Keratinocyte (primary cell): ENCODE measurements around the gene MALRD1. TPM values are rescaled to one million over a fixed set of nuclear protein-coding genes. Genes with fewer than 3 reads are reported as not detected.

Experiments used
- DNase-seq: peaks from one replicate; pipeline ENCODE4 v3.0.0-alpha.2; 2011; ENCODE audit warnings: low read depth, missing footprints, low spot score
- FAIRE-seq: peaks from 2 replicates; lab custom pipeline; 2011; peaks lifted over from hg19 to GRCh38; lab: Jason Lieb, UNC
- H2AFZ ChIP-seq: 2 replicates; pipeline ENCODE4 v1.6.0; 2012; ENCODE audit warnings: low read length, control low read depth, inconsistent platforms; ENCODE audit not compliant: control insufficient read depth
- H3K27ac ChIP-seq: 2 replicates; pipeline ENCODE4 v1.5.1; 2011; ENCODE audit warnings: low read length; ENCODE audit not compliant: control insufficient read depth, insufficient read depth
- H3K27me3 ChIP-seq: 3 replicates; pipeline ENCODE4 v1.6.0; 2011; ENCODE audit warnings: low read length; ENCODE audit not compliant: control insufficient read depth, insufficient read depth; ENCODE audit errors: extremely low read depth
- H3K36me3 ChIP-seq, 2 experiments: 2 replicates in 1 of 2; 3 replicates in 1 of 2; pipeline ENCODE4 v1.5.1; 2011; ENCODE audit warnings: low read length in 2 of 2, mild to moderate bottlenecking in 1 of 2; ENCODE audit not compliant: control insufficient read depth in 2 of 2, insufficient read depth in 2 of 2; ENCODE audit errors: extremely low read depth in 1 of 2
- H3K4me1 ChIP-seq: 3 replicates; pipeline ENCODE4 v1.5.1; 2011; ENCODE audit warnings: low read length; ENCODE audit not compliant: control insufficient read depth, insufficient read depth; ENCODE audit errors: extremely low read depth
- H3K4me2 ChIP-seq: 3 replicates; pipeline ENCODE4 v1.6.0; 2011; ENCODE audit warnings: low read depth, low read length; ENCODE audit not compliant: control insufficient read depth, insufficient read depth; ENCODE audit errors: extremely low read depth
- H3K4me3 ChIP-seq, 3 experiments: fragments of 200-600 bp in 1 of 3; sonication (generic) in 1 of 3; 2 replicates in 2 of 3; 3 replicates in 1 of 3; pipeline ENCODE4 v1.5.1; 2011 to 2016; ENCODE audit warnings: low read length in 3 of 3, mild to moderate bottlenecking in 3 of 3, control low read depth in 2 of 3, inconsistent platforms in 1 of 3, low read depth in 1 of 3, mixed read lengths in 1 of 3, mixed run types in 1 of 3, moderate library complexity in 1 of 3; ENCODE audit not compliant: control insufficient read depth in 2 of 3, insufficient read depth in 2 of 3; ENCODE audit errors: extremely low read depth in 1 of 3
- H3K79me2 ChIP-seq: 2 replicates; pipeline ENCODE4 v1.6.0; 2012; ENCODE audit warnings: low read length; ENCODE audit not compliant: control insufficient read depth, insufficient read depth
- H3K9ac ChIP-seq: 3 replicates; pipeline ENCODE4 v1.6.0; 2011; ENCODE audit warnings: low read length; ENCODE audit not compliant: control insufficient read depth, insufficient read depth; ENCODE audit errors: extremely low read depth
- H3K9me1 ChIP-seq: 3 replicates; pipeline ENCODE4 v1.6.0; 2011; ENCODE audit warnings: low read length; ENCODE audit not compliant: control insufficient read depth, insufficient read depth; ENCODE audit errors: extremely low read depth
- H3K9me3 ChIP-seq: 2 replicates; pipeline ENCODE4 v1.5.1; 2012; ENCODE audit warnings: low read depth, low read length; ENCODE audit not compliant: control insufficient read depth
- H4K20me1 ChIP-seq: 3 replicates; pipeline ENCODE4 v1.6.0; 2011; ENCODE audit warnings: low read length; ENCODE audit not compliant: control insufficient read depth, insufficient read depth; ENCODE audit errors: extremely low read depth
- EZH2 ChIP-seq: IDR thresholded peaks from one replicate; pipeline ENCODE4 v1.6.1; 2012; ENCODE audit warnings: inconsistent platforms, mild to moderate bottlenecking, low read length, moderate library complexity
- dilution Hi-C: fragments of 300-500 bp; cut with MboI; formaldehyde crosslinking; loops from one replicate; pipeline ENCODE4 v1.7.0; 2020; ENCODE audit warnings: low sequenced_read_pairs; ENCODE audit not compliant: extremely low pct_ligation_motif_present
- polyA plus RNA-seq, 5 experiments: library from polyadenylated mRNA; depleted of rRNA in 3 of 5; stranded (reverse) in 3 of 5; stranded (forward) in 1 of 5; unstranded in 1 of 5; fragments of >200 nt; gene quantifications; 1 replicate in 1 of 5; 2 replicates in 3 of 5; 3 replicates in 1 of 5; pipeline versions ENCODE4 v1.2.1 to v1.2.3, GENCODE V29; 2011 to 2012; ENCODE audit warnings: missing spikeins in 2 of 5, low read depth in 1 of 5, low replicate concordance in 1 of 5
- TF ChIP-seq, protein P1 (sequence below), 3 experiments: IDR thresholded peaks in 1 of 3; conservative IDR thresholded peaks in 1 of 3; optimal IDR thresholded peaks in 1 of 3; 2 replicates in 2 of 3; 3 replicates in 1 of 3; pipeline versions ENCODE3 to v1.5.1; 2011; ENCODE audit warnings: low read length in 3 of 3, mild to moderate bottlenecking in 3 of 3, moderate library complexity in 2 of 3, control low read depth in 1 of 3, inconsistent platforms in 1 of 3; ENCODE audit not compliant: insufficient read depth in 2 of 3; ENCODE audit errors: extremely low read depth in 1 of 3

MALRD1 gene
- polyA plus RNA-seq, 1 donor (not counting 4 experiments of a cell fraction or from before 2014, with no cell fraction given): not detected

GRCh38 chr10:19620811-19621210, 572.2 kb downstream of the MALRD1 start:
- DNase-seq: no peak
- no peaks in the 10 kb centered on the region for H3K9me1 ChIP-seq
- H3K27me3 ChIP-seq: no peaks in the 10 kb centered on the region
- H3K4me2 ChIP-seq: no peak overlapping the region
- no peak for TF ChIP-seq EZH2
- TF ChIP-seq, protein P1, sequence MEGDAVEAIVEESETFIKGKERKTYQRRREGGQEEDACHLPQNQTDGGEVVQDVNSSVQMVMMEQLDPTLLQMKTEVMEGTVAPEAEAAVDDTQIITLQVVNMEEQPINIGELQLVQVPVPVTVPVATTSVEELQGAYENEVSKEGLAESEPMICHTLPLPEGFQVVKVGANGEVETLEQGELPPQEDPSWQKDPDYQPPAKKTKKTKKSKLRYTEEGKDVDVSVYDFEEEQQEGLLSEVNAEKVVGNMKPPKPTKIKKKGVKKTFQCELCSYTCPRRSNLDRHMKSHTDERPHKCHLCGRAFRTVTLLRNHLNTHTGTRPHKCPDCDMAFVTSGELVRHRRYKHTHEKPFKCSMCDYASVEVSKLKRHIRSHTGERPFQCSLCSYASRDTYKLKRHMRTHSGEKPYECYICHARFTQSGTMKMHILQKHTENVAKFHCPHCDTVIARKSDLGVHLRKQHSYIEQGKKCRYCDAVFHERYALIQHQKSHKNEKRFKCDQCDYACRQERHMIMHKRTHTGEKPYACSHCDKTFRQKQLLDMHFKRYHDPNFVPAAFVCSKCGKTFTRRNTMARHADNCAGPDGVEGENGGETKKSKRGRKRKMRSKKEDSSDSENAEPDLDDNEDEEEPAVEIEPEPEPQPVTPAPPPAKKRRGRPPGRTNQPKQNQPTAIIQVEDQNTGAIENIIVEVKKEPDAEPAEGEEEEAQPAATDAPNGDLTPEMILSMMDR (optimal IDR thresholded peaks at IDR 0.05 in 1 of 3, IDR thresholded peaks at IDR 0.05 in 1 of 3, conservative IDR thresholded peaks at IDR 0.05 in 1 of 3; ENCODE audit: extremely low read depth in 1 of 3, insufficient read depth in 2 of 3, low read length in 3 of 3): no peak
- no peaks in the 10 kb centered on the region for H4K20me1 ChIP-seq
- no peak overlapping the region for H3K4me3 ChIP-seq
- H3K27ac ChIP-seq: no peak overlapping the region
- H3K4me1 ChIP-seq: no peaks in the 10 kb centered on the region
- dilution Hi-C loops: no loop called here
- no peak overlapping the region for H3K9ac ChIP-seq
- H3K79me2 ChIP-seq: no peaks in the 10 kb centered on the region
- no peak overlapping the region for H2AFZ ChIP-seq
- no peak for FAIRE-seq
- H3K36me3 ChIP-seq: no peaks in the 10 kb centered on the region
- H3K9me3 ChIP-seq: no peaks in the 10 kb centered on the region

- H3K9me3 ChIP-seq: no peaks in the 10 kb centered on the region
- FAIRE-seq (no peak), DNase-seq (no peak)
- TF ChIP-seq, protein P1 (optimal IDR thresholded peaks at IDR 0.05 in 1 of 3, IDR thresholded peaks at IDR 0.05 in 1 of 3, conservative IDR thresholded peaks at IDR 0.05 in 1 of 3; ENCODE audit: extremely low read depth in 1 of 3, insufficient read depth in 2 of 3, low read length in 3 of 3): no peak
- no peak for TF ChIP-seq EZH2
- no peaks in the 10 kb centered on the region for H3K27me3 ChIP-seq
- no peaks in the 10 kb centered on the region for H3K79me2 ChIP-seq
- no peak overlapping the region for H3K9ac ChIP-seq
- H4K20me1 ChIP-seq: no peaks in the 10 kb centered on the region
- H3K36me3 ChIP-seq: no peaks in the 10 kb centered on the region
- no peak overlapping the region for H3K27ac ChIP-seq
- no peak overlapping the region for H3K4me2 ChIP-seq
- no peaks in the 10 kb centered on the region for H3K9me1 ChIP-seq
- dilution Hi-C loops: no loop called here
- no peaks in the 10 kb centered on the region for H3K4me1 ChIP-seq
- H2AFZ ChIP-seq: peak overlapping the region; percentile 28
- H3K4me3 ChIP-seq: no peak overlapping the region
Measured at GRCh38 chr10:19623321-19623720, 574.7 kb downstream of the MALRD1 start.
